CD4-positive, alpha-beta T cell treated with Interleukin-12 subunit alpha and Interleukin-12 subunit beta, for 1 hour (primary cell): Measurements from ENCODE around the gene NTF3.

Experiments used
- DNase-seq: peaks from one replicate; pipeline ENCODE4 v3.0.0-alpha.2; 2020

The NTF3 gene

GRCh38 chr12:5459051-5459782 is 27.3 kb downstream of the NTF3 start:
- no peak for DNase-seq

DNA sequence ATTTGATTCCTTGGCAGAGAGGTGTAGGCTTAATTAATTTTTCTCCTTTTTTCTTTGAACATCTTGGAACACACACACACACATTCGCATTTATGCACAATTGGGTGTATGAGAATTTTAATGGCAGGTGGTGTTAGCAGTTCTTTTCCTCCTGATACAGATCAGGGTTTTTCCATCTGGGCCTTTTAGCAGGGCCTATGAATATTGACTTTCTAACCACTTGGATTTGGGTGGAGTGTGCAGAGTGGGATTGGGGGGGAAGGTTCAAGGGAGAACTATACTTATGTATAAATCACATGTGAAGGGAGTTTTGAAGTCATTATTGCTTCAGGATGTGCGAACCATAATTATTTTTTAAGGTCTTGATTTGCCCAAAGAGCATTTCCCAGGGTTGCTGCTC is 28.9 kb downstream of the NTF3 start:
- no peak for DNase-seq

GRCh38 chr12:5461966-5462365 is 30.1 kb downstream of the NTF3 start:
- no peak for DNase-seq

DNA sequence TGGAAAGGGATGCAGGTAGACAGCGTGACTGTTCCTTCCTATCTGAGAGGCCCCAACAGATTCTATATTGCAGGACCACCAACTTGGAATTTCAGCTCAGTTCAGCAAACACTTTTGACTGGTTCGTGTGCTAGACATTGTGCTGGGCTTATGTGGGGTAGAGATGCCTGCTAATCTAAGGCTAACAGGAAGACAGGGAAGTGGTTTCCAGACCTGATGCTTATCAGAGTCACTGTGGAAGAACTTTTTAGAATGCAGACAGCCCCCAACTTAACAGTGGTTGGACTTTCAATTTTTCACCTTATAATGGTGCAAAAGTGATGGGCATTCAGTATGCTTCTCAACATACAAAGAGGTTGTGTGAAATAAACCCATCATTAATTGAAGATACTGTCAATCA is 32.2 kb downstream of the NTF3 start:
- no peak for DNase-seq

DNA sequence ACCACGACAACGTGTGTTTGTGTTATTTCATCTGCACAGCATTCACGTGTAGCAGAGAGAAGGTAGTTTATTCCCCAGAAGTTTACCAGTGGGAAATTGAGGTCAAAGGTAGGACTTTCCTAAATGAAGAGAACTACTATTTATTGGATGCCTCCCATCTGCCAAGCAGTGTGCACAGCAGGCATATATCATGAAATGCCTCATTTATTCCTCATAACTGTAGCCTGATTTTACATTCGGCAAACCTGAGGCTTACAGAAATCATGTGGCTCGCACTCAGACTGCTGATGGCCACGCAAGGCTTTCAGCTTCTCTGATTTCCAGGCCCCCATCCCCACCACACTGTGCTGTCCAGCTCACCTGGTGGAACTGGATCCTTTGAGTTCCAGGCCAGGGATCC is 33.5 kb downstream of the NTF3 start:
- DNase-seq: no peak

- no peak for DNase-seq
Observed at GRCh38 chr12:5466521-5466960, 34.6 kb downstream of the NTF3 start.

- no peak for DNase-seq
Observed at GRCh38 chr12:5467931-5468330, 36.0 kb downstream of the NTF3 start.

- DNase-seq: no peak
Observed at GRCh38 chr12:5470221-5470620, 38.3 kb downstream of the NTF3 start.

GRCh38 chr12:5470703-5471102 is 38.8 kb downstream of the NTF3 start:
- no peak for DNase-seq

DNA sequence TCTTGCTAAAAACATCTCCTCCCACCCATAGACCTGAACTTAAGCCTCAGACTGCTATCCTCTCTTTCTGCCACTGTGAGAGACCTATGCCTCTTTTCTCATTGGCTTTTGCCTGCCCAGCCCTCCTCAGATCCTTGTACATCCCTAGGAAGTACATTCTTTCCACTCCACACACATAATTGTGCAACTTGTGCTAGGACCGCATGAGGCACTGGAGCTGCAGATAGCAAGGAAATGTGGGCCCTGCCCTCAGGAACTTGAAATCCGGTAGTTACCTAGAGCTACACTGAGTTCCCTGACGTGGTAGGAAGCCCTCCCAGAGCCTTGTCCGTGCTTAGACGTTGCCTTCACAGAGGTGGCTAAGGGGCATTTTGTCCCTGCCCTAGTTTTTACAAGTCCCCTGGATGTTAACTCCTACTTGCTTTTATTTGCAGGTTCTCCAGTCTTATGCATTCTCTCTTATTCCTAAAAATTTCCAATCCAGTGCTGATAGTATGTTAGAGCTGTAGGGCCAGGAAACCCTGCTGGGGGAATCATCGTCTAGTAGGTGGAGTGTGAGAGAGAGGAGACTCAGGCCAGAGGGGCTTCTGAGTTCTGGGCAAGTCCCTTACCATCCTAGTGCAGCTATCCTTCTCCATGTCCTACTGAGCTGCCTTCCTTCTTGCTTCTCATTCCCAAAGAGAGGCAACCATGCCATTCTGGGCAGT is 41.3 kb downstream of the NTF3 start:
- DNase-seq: no peak

- no peak for DNase-seq
Observed at GRCh38 chr12:5473783-5474116, 41.8 kb downstream of the NTF3 start.

DNA sequence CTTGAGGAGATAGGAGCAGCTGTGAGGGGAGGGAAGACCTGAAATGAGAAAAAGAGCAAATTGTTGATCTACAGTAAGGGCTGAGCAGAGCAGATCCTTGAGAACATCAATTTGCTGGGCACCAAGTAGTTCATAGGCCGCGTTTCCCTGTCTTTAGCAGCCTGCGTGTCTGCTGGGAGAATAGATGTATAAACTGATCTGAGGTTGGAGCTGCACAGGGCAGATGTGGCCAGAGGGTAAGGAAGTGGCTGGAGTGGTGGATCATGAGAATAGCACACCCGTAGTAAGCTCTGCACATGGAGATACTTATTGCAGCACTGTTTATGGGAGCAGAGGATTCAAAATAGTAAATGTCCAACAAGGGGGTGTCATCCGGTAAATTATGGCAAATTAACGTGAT is 44.4 kb downstream of the NTF3 start:
- DNase-seq: no peak

GRCh38 chr12:5478081-5478706 is 46.3 kb downstream of the NTF3 start:
- DNase-seq: no peak

GRCh38 chr12:5479761-5480160 is 47.9 kb downstream of the NTF3 start:
- DNase-seq: no peak

DNA sequence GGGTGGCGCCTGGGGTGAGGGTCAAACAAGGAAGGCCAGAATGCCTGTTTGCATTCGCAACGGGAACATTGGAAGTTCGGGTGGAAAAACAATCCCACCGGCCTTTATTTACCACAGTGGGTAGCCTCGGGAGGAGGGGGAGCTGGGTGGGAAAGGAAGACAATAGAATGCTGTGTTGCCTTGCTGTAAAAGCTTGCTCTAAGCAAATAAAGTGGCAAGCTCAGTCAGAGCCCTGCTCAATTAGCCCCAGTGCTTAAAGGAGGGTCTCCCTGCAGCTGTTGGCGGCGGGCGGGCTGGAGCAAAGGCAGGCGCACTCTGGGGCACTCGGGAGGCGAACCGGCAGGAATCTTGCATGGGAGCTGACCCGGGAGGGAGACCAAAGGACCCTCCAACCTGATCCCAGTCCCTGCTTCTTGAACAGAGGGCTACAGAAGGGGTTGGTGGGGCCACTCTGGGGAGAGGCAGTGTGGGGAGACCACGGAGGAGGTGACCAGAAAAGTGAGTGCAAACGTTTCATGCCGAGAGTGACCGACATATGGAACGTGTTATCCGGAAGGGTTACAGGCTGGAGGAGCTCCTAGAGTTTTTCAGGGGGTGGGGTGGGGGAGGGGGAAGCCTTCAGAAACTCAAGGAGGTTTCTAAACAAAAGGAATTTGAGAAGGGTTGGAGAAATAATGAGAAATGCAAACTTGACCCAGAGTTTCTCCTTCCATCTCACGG is 48.5 kb downstream of the NTF3 start:
- no peak for DNase-seq

GRCh38 chr12:5480938-5481303 is 49.0 kb downstream of the NTF3 start:
- no peak for DNase-seq

DNA sequence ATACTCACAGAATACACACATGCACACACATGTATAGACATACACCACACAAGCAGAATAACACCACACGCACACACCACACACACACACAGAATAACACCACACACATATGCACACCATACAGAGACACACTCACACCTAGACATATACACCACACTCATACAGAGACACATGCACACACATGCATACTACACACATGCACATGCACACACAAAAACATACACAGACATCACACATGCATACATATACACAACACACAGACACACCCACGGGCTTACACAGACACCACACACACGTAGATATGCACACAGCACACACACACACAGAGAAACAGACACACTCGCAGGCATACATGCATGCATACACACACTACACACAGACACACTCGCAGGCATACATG is 49.7 kb downstream of the NTF3 start:
- no peak for DNase-seq

GRCh38 chr12:5484426-5484825 is 52.5 kb downstream of the NTF3 start:
- DNase-seq: no peak

DNA sequence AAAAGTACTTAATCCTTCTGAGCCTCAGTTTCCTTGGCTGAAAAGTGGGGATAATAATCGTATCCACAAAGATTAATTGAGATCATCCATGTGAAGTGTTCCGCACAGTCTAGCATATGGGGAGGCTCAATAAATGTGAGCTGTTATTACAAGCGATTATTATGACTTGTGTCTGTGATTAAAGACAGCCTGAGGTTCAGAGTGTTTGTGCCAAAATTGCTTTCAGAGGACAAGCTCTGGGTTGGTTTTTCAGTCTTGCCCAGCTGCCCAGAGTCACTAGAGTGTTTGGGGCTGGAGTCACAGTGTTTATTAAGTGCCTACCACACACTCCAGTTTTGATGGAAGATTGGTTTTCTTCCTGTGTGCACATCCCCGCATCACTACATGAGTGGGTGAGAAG is 53.5 kb downstream of the NTF3 start:
- no peak for DNase-seq

DNA sequence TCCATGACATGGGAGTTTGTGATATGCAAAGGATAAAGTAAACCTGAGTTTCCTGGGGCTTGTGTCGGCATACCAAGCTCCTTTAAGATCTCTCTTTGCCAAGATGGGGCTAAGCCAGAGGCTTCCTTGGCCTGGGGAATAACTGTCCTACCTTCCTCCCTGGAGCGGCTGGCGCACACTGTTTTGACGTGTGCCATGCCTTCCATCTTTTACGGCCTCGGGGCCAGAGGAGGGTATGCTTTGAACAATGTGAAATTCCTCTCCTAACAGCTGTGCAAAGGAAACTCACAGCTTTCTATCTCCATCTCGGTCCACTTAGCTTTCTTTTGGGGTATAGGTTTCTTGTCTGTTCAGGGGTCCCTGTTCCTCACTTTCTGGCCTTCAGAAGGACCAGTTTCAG is 55.2 kb downstream of the NTF3 start:
- DNase-seq: no peak

DNA sequence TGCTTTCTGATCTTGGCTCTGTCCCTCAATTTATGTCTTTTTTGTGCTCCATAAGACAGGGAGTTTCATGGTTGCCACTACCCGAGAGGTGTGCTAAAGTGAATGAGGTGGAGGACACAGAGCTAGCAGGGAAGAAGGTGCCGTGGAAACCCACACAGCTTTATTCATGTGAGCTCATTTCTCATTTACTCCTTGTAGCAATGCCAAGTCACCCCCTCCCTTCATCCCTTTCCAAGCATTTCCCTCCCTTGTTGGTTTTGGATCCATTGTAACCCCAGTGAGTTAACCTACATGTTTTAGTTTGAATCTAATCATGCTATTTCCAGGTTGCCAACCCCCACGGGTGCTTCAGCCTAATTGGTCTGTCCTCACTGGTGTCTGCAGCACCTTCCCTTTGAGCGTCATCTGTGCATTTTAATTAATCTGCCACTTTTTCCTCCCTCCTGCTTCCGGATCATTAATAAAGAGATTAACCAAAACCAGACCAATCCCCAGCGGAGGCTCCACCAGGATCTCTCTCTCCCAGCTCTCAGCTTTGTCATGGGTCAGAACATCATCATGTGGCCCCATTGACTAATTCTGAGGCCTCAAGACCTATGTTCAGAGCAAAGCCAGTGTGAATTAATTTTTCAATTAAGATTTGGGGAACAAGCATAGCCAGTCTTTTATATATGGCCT is 56.2 kb downstream of the NTF3 start:
- no peak for DNase-seq

DNA sequence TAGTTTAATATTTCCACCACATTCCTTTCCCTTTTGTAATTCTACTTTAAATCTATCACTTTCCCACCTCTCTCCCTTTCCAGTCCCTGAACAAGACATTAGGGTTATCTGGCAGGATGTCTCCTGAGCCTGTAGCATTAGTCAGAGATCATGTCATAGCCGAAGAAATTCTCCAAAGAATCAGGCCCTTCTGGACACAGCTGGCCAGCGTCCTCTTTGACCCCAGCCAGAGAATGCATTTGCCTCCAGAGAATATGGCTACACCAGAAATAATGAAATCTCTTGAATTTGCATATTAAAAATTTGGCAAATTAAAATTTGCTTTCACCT is 56.7 kb downstream of the NTF3 start:
- no peak for DNase-seq

- no peak for DNase-seq
Observed at GRCh38 chr12:5489017-5489416, 57.1 kb downstream of the NTF3 start.
